PC-9 (cell line): ENCODE data around the gene DNAH9.

Experiments
- EZH2 ChIP-seq: fragments of 200-600 bp; sonication (generic); IDR thresholded peaks from 2 replicates; pipeline ENCODE4 v1.8.0; 2017; ENCODE audit warnings: antibody characterized with exemption, low read depth
- TF ChIP-seq, protein P1 (sequence below): fragments of 200-600 bp; sonication (generic); conservative IDR thresholded peaks from 2 replicates; pipeline ENCODE4 v1.6.1; 2017; ENCODE audit warnings: mixed run types, antibody characterized with exemption, mild to moderate bottlenecking, moderate library complexity

DNA sequence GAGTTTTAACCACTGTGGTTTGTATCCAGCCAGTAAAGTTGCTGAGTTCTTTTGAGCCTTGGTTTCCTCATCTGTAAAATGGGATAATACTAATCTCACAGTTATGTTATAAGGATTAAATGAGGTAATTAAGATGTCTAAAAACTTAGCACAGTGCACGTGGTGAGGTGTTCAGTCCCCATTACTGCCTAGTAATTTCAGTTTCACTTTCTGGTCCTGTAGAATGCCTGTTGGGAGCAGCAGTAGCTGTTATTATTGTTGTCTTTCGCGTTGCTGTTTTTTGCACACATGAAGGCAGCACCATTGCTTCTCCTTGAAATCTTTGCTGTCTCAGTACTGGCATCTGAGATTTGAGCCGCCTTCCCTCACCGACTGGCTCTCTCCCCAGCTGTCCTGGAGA lies 182.4 kb downstream of the DNAH9 start:
- TF ChIP-seq, protein P1, sequence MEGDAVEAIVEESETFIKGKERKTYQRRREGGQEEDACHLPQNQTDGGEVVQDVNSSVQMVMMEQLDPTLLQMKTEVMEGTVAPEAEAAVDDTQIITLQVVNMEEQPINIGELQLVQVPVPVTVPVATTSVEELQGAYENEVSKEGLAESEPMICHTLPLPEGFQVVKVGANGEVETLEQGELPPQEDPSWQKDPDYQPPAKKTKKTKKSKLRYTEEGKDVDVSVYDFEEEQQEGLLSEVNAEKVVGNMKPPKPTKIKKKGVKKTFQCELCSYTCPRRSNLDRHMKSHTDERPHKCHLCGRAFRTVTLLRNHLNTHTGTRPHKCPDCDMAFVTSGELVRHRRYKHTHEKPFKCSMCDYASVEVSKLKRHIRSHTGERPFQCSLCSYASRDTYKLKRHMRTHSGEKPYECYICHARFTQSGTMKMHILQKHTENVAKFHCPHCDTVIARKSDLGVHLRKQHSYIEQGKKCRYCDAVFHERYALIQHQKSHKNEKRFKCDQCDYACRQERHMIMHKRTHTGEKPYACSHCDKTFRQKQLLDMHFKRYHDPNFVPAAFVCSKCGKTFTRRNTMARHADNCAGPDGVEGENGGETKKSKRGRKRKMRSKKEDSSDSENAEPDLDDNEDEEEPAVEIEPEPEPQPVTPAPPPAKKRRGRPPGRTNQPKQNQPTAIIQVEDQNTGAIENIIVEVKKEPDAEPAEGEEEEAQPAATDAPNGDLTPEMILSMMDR, result no peak
- TF ChIP-seq EZH2, result no peak
